PC-9 (cell line): ENCODE results near the gene ANXA10. TPM values are rescaled to one million over a fixed set of nuclear protein-coding genes. Genes with fewer than 3 reads are reported as not detected.

Experiments used
- BruUV-seq: library from RNA; stranded (reverse); fragments of 400-500 nt; replicated peaks from 2 replicates; lab custom pipeline; 2021; lab: Mats Ljungman, UMichigan
- CTCF ChIA-PET: fragments of 300-600 bp; sonication (Branson Sonifier 250); formaldehyde crosslinking; loops from one replicate; lab custom pipeline; 2022; ENCODE audit warnings: antibody characterized with exemption; lab: Charles Lee
- POLR2A ChIA-PET: fragments of 300-600 bp; sonication (Branson Sonifier 250); formaldehyde crosslinking; loops from one replicate; lab custom pipeline; 2022; ENCODE audit warnings: antibody characterized with exemption; ENCODE audit not compliant: unreplicated experiment; lab: Charles Lee
- DNase-seq, 2 experiments: peaks; one replicate each; pipeline versions ENCODE4 v3.0.0 to v3.0.0-alpha.2; 2015 to 2022; ENCODE audit warnings: mixed read lengths in 1 of 2
- H2AFZ ChIP-seq: fragments of 200-600 bp; sonication (generic); 2 replicates; pipeline ENCODE4 v1.8.1; 2017; ENCODE audit warnings: antibody characterized with exemption
- H3F3A ChIP-seq: fragments of 200-600 bp; sonication (generic); 2 replicates; pipeline ENCODE4 v1.8.1; 2017; ENCODE audit warnings: antibody characterized with exemption, mild to moderate bottlenecking, low read depth; ENCODE audit not compliant: insufficient read depth
- H3K27ac ChIP-seq: fragments of 200-600 bp; sonication (generic); 2 replicates; pipeline ENCODE4 v1.6.1; 2016; ENCODE audit warnings: mixed run types
- H3K27me3 ChIP-seq: fragments of 200-600 bp; sonication (generic); 2 replicates; pipeline ENCODE4 v1.6.1; 2016; ENCODE audit warnings: low read depth, mixed run types; ENCODE audit not compliant: insufficient read depth
- H3K36me3 ChIP-seq: fragments of 200-600 bp; sonication (generic); 2 replicates; pipeline ENCODE4 v1.6.1; 2016; ENCODE audit warnings: low read depth, mixed run types
- H3K4me1 ChIP-seq: fragments of 200-600 bp; sonication (generic); replicated peaks from 2 replicates; pipeline ENCODE4 v1.6.1; 2016; ENCODE audit warnings: mixed run types; ENCODE audit not compliant: insufficient read depth
- H3K4me2 ChIP-seq: fragments of 200-600 bp; sonication (generic); 2 replicates; pipeline ENCODE4 v1.6.1; 2017; ENCODE audit warnings: mixed run types
- H3K4me3 ChIP-seq: fragments of 200-600 bp; sonication (generic); 2 replicates; pipeline ENCODE4 v1.6.1; 2016; ENCODE audit warnings: mixed run types
- H3K79me2 ChIP-seq: fragments of 200-600 bp; sonication (generic); 2 replicates; pipeline ENCODE4 v1.6.1; 2017; ENCODE audit warnings: low read depth, mixed run types
- H3K9me2 ChIP-seq: fragments of 200-600 bp; sonication (generic); 2 replicates; pipeline ENCODE4 v1.8.1; 2017; ENCODE audit warnings: mild to moderate bottlenecking; ENCODE audit not compliant: insufficient read depth
- H3K9me3 ChIP-seq: fragments of 200-600 bp; sonication (generic); 2 replicates; pipeline ENCODE4 v1.8.1; 2016; ENCODE audit warnings: low read depth; ENCODE audit not compliant: insufficient read depth
- H4K20me1 ChIP-seq: fragments of 200-600 bp; sonication (generic); 2 replicates; pipeline ENCODE4 v1.8.1; 2017; ENCODE audit not compliant: insufficient read depth
- EZH2 ChIP-seq: fragments of 200-600 bp; sonication (generic); IDR thresholded peaks from 2 replicates; pipeline ENCODE4 v1.8.0; 2017; ENCODE audit warnings: antibody characterized with exemption, low read depth
- intact Hi-C: fragments of 100-400 bp; cut with micrococcal nuclease; formaldehyde crosslinking; loops from one replicate; pipeline ENCODE4 v1.10.0; 2022; ENCODE audit not compliant: unreplicated experiment
- total RNA-seq: library from RNA; stranded (reverse); gene quantifications from 2 replicates; pipeline ENCODE4 v1.2.3, GENCODE V29; 2021
- TF ChIP-seq, protein P1 (sequence below): fragments of 200-600 bp; sonication (generic); conservative IDR thresholded peaks from 2 replicates; pipeline ENCODE4 v1.6.1; 2017; ENCODE audit warnings: mixed run types, antibody characterized with exemption, mild to moderate bottlenecking, moderate library complexity

The ANXA10 gene
- total RNA-seq, 1 experiment from 2014 or later, result 3.0 TPM

DNA sequence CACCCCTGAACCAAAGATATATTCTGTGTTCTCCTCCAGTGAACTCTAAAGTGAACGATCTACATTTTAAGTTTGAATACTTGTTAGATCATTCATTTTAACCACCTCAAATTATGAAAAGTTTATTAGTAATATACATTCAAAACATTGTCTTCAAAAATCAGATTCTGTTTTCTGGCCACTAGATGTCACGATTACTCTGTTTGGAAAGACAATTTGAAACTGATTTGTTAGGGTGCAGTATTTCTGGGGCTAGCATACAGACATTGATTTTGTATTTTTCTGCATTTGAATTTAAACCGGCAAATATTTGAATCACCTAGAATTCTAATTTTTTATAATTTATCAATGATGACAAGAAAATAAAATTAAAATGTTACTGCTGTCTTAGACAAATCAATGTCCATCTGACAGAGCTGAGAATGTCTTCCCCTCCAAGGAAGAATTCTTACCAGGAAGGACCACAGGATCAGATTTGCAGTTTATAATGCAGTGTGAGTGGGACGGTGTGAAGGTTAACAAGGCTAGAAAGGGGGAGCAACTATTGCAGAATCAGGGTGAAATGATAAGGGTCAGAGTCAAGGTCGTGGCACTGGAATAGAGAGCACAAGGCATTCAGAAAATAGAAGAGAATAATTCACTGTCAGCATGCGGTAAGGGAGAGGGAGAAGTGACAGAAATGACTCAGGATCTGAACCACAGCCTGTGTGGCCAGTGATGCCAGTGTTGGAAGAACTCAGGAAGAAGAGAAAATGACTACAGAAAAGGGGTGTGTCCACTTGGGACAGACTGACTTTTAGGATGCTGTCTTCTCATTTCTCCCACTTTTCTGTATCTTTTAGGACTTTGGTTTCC, 91.6 kb downstream of the ANXA10 start:
- ChIA-PET CTCF (no interaction called here), POLR2A (no interaction called here)
- BruUV-seq, result no TSS peak
- intact Hi-C loops, result loop anchor here (2.0 to 10.0 kb wide), 7 partner anchors 301 to 1381 kb away; partner anchors contain the start of gene DDX60L
- Histone ChIP-seq H3F3A (no peaks in the 10 kb centered on the region), H2AFZ (no peak overlapping the region), H4K20me1 (no peaks in the 10 kb centered on the region), H3K27me3 (no peaks in the 10 kb centered on the region), H3K4me3 (no peak overlapping the region), H3K4me1 (no peaks in the 10 kb centered on the region), H3K27ac (no peak overlapping the region), H3K9me2 (no peaks in the 10 kb centered on the region), H3K36me3 (no peaks in the 10 kb centered on the region), H3K79me2 (no peaks in the 10 kb centered on the region), H3K9me3 (no peaks in the 10 kb centered on the region), H3K4me2 (no peak overlapping the region)
- DNase-seq, result no peak
- TF ChIP-seq, protein P1, sequence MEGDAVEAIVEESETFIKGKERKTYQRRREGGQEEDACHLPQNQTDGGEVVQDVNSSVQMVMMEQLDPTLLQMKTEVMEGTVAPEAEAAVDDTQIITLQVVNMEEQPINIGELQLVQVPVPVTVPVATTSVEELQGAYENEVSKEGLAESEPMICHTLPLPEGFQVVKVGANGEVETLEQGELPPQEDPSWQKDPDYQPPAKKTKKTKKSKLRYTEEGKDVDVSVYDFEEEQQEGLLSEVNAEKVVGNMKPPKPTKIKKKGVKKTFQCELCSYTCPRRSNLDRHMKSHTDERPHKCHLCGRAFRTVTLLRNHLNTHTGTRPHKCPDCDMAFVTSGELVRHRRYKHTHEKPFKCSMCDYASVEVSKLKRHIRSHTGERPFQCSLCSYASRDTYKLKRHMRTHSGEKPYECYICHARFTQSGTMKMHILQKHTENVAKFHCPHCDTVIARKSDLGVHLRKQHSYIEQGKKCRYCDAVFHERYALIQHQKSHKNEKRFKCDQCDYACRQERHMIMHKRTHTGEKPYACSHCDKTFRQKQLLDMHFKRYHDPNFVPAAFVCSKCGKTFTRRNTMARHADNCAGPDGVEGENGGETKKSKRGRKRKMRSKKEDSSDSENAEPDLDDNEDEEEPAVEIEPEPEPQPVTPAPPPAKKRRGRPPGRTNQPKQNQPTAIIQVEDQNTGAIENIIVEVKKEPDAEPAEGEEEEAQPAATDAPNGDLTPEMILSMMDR, result peak; percentile 78
- no peak for TF ChIP-seq EZH2

DNA sequence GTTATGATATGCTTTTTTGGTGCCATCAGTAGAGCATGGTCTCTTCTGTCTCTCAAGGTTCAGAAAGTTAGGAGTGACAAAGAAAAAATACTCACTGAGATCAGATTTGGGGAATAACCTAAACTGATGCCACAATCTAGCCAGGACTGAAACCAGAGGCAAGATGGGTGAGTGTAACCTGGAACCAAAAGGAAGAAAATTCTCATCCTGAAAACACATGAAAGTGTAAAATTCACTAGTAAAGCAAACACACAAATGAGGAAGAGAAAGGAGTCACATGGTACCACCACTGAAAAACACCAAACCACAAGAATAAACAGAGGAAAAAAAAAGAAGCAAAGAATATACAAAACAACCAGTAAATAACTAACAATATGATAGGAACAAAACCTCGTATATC, 96.4 kb downstream of the ANXA10 start:
- Histone ChIP-seq H3K27me3 (no peaks in the 10 kb centered on the region), H3K79me2 (no peaks in the 10 kb centered on the region), H2AFZ (no peak overlapping the region), H3F3A (no peaks in the 10 kb centered on the region), H3K9me2 (no peaks in the 10 kb centered on the region), H3K36me3 (no peaks in the 10 kb centered on the region), H3K27ac (no peak overlapping the region), H3K4me2 (no peak overlapping the region), H3K9me3 (no peaks in the 10 kb centered on the region), H4K20me1 (no peaks in the 10 kb centered on the region), H3K4me1 (no peaks in the 10 kb centered on the region), H3K4me3 (no peak overlapping the region)
- BruUV-seq, result no TSS peak
- intact Hi-C loops, result loop anchor here (5.0 to 10.0 kb wide), 5 partner anchors 219 to 1376 kb away; partner anchors contain the start of gene DDX60L
- POLR2A ChIA-PET, result no interaction called here
- TF ChIP-seq, protein P1, result no peak
- no peak for TF ChIP-seq EZH2
- no peak for DNase-seq
- CTCF ChIA-PET, result no interaction called here

DNA sequence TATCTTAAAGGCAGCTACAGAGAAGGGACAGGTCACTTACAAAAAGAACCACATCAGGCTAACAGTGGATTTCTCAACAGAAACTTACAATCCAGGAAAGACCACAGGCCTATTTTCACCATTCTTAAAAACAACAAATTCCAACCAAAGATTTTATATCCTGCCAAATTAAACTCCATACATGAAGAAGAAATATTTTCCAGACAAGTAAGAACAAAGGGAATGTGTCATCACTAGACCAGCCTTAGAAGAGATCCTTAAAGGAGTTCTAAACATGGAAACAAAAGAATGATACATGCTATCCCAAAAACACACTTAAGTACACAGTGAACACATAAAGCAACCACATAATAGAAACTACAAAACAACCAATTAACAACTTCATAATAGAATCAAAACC, 105.6 kb downstream of the ANXA10 start:
- no peaks in the 10 kb centered on the region for H3K79me2 ChIP-seq
- ChIA-PET CTCF (no interaction called here), POLR2A (no interaction called here)
- H3K4me3 ChIP-seq, result no peak overlapping the region
- DNase-seq, result no peak
- H3K9me3 ChIP-seq, result no peaks in the 10 kb centered on the region
- no peak overlapping the region for H2AFZ ChIP-seq
- H3K4me2 ChIP-seq, result no peak overlapping the region
- no peaks in the 10 kb centered on the region; the same call in 1 of the 2 replicates for H3K4me1 ChIP-seq
- no peaks in the 10 kb centered on the region for H3K9me2 ChIP-seq
- TF ChIP-seq, protein P1, result no peak
- no peak for TF ChIP-seq EZH2
- H3K27ac ChIP-seq, result no peak overlapping the region
- H3F3A ChIP-seq, result no peaks in the 10 kb centered on the region
- BruUV-seq, result no TSS peak
- no peaks in the 10 kb centered on the region for H3K36me3 ChIP-seq
- intact Hi-C loops, result no loop called here
- no peaks in the 10 kb centered on the region for H4K20me1 ChIP-seq
- no peaks in the 10 kb centered on the region for H3K27me3 ChIP-seq
